ENCODE results near the gene JAG2. TPM values are rescaled to one million over a fixed set of nuclear protein-coding genes. Genes with fewer than 3 reads are reported as not detected.

JAG2 gene
- total RNA-seq, 3 donors from 2014 or later (not counting 1 experiment from before 2014, with no cell fraction given): 3.5 to 6.6 (median 6.1) TPM

DNA sequence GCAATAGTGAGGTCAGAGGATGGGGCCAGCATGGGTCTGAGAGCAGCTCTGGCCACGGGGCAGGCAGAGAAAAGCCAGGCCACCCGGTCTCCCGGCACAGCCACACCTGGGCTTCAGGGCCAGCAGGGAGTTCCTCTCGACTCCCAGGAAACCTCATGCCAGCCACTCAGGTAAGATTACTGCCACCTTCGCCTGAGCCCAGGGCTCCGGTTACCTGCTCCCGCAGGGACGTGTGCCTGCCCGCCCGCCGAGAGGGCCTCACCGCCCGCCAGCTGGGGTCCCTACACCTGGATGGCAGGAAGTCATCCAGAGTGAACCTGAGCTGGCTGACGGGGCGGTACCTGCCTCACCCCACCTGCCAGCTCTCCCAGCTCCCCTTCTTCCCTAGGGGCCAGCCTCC lies 7.3 kb downstream of the JAG2 start:
- Mint-ChIP-seq H3K36me3 (no peaks in the 10 kb centered on the region), H3K4me3 (no peak overlapping the region), H3K4me1 (peaks cover 0 to 7% of the 10 kb centered on the region in 2 donors), H3K27ac (no peak overlapping the region), H3K27me3 (ENCODE audit: low read depth in 2 of 2) (peaks cover 0 to 6% of the 10 kb centered on the region in 2 donors), H3K9me3 (no peaks in the 10 kb centered on the region)
- no peaks in the 10 kb centered on the region for H3K27me3 ChIP-seq (ENCODE audit: control insufficient read depth, insufficient read depth, low read length)
- H3K4me1 ChIP-seq (ENCODE audit: control insufficient read depth, insufficient read depth, low read length): no peaks in the 10 kb centered on the region
- ATAC-seq (no peak), DNase-seq (no peak)
- TF ChIP-seq, protein P1, sequence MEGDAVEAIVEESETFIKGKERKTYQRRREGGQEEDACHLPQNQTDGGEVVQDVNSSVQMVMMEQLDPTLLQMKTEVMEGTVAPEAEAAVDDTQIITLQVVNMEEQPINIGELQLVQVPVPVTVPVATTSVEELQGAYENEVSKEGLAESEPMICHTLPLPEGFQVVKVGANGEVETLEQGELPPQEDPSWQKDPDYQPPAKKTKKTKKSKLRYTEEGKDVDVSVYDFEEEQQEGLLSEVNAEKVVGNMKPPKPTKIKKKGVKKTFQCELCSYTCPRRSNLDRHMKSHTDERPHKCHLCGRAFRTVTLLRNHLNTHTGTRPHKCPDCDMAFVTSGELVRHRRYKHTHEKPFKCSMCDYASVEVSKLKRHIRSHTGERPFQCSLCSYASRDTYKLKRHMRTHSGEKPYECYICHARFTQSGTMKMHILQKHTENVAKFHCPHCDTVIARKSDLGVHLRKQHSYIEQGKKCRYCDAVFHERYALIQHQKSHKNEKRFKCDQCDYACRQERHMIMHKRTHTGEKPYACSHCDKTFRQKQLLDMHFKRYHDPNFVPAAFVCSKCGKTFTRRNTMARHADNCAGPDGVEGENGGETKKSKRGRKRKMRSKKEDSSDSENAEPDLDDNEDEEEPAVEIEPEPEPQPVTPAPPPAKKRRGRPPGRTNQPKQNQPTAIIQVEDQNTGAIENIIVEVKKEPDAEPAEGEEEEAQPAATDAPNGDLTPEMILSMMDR (IDR thresholded peaks at IDR 0.05): no peak
- no peaks in the 10 kb centered on the region for H3K9me3 ChIP-seq (ENCODE audit: control insufficient read depth, insufficient read depth, low read length)
- no peaks in the 10 kb centered on the region for H3K36me3 ChIP-seq (ENCODE audit: control insufficient read depth, insufficient read depth, low read length)
- no peak overlapping the region for H3K4me3 ChIP-seq (ENCODE audit: low read length)
- intact Hi-C loops (cut with micrococcal nuclease): no loop called here
- 77% methylated on average over 15 of the region's 15 CpGs for WGBS (ENCODE audit: insufficient coverage)
- no peak overlapping the region for H3K27ac ChIP-seq (ENCODE audit: low read length)

DNA sequence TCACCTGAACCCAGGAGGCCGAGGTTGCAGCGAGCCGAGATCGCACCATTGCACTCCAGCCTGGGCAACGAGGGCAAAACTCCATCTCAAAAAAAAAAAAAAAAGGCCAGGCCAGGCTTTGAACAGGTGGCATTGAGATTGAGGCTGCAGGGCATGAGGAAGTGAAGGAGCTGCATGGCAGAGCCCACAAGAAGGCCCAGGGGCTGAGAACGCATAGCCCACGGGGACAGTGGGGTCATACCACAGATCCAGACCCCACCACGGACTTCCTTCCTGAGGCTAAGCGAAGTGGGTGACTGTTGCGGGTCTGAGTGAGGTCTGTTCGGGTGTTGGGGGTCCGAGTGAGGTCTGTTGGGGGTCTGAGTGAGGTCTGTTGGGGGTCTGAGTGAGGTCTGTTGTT lies 7.8 kb downstream of the JAG2 start:
- Histone ChIP-seq H3K36me3 (ENCODE audit: control insufficient read depth, insufficient read depth, low read length) (no peaks in the 10 kb centered on the region), H3K4me3 (ENCODE audit: low read length) (no peak overlapping the region), H3K27me3 (ENCODE audit: control insufficient read depth, insufficient read depth, low read length) (no peaks in the 10 kb centered on the region), H3K9me3 (ENCODE audit: control insufficient read depth, insufficient read depth, low read length) (no peaks in the 10 kb centered on the region), H3K27ac (ENCODE audit: low read length) (no peak overlapping the region), H3K4me1 (ENCODE audit: control insufficient read depth, insufficient read depth, low read length) (no peaks in the 10 kb centered on the region)
- H3K4me1 Mint-ChIP-seq: peaks cover 0 to 7% of the 10 kb centered on the region in 2 donors
- 25% methylated on average over 12 of the region's 12 CpGs for WGBS (ENCODE audit: insufficient coverage)
- intact Hi-C loops (cut with micrococcal nuclease): no loop called here
- no peak overlapping the region for H3K4me3 Mint-ChIP-seq
- H3K9me3 Mint-ChIP-seq: no peaks in the 10 kb centered on the region
- no peak overlapping the region for H3K27ac Mint-ChIP-seq
- no peaks in the 10 kb centered on the region for H3K36me3 Mint-ChIP-seq
- no peak for ATAC-seq
- H3K27me3 Mint-ChIP-seq (ENCODE audit: low read depth in 2 of 2): peaks cover 0 to 5% of the 10 kb centered on the region in 2 donors
- TF ChIP-seq, protein P1 (IDR thresholded peaks at IDR 0.05): no peak
- no peak for DNase-seq

DNA sequence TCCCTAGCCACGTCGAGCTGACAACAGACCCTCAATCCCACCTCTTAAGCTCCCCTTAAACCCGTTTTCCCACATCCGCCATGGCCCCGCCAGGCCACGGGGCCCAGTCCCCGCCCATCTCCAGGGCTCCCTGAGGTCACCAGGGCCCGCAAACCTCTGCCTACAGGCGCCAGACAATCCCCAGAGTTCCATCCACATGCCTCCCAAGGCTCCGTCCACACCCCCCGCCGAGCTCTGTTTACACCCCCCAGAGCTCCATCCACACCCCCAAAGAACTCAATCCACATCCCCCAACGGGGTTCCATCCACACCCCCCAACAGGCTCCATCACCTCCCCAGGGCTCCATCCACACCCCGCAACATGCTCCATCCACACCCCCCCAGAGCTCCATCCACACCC lies 9.2 kb downstream of the JAG2 start:
- Mint-ChIP-seq H3K27ac (no peak overlapping the region), H3K4me1 (peaks cover 0 to 7% of the 10 kb centered on the region in 2 donors), H3K4me3 (no peak overlapping the region), H3K9me3 (no peaks in the 10 kb centered on the region), H3K27me3 (ENCODE audit: low read depth in 2 of 2) (no peaks in the 10 kb centered on the region), H3K36me3 (no peaks in the 10 kb centered on the region)
- TF ChIP-seq, protein P1 (IDR thresholded peaks at IDR 0.05): no peak
- Histone ChIP-seq H3K27ac (ENCODE audit: low read length) (no peak overlapping the region), H3K9me3 (ENCODE audit: control insufficient read depth, insufficient read depth, low read length) (no peaks in the 10 kb centered on the region), H3K4me1 (ENCODE audit: control insufficient read depth, insufficient read depth, low read length) (no peaks in the 10 kb centered on the region), H3K36me3 (ENCODE audit: control insufficient read depth, insufficient read depth, low read length) (no peaks in the 10 kb centered on the region), H3K4me3 (ENCODE audit: low read length) (no peak overlapping the region), H3K27me3 (ENCODE audit: control insufficient read depth, insufficient read depth, low read length) (no peaks in the 10 kb centered on the region)
- no peak for DNase-seq
- ATAC-seq: no peak
- intact Hi-C loops (cut with micrococcal nuclease): no loop called here
- 86% methylated on average over 12 of the region's 14 CpGs for WGBS (ENCODE audit: insufficient coverage)

DNA sequence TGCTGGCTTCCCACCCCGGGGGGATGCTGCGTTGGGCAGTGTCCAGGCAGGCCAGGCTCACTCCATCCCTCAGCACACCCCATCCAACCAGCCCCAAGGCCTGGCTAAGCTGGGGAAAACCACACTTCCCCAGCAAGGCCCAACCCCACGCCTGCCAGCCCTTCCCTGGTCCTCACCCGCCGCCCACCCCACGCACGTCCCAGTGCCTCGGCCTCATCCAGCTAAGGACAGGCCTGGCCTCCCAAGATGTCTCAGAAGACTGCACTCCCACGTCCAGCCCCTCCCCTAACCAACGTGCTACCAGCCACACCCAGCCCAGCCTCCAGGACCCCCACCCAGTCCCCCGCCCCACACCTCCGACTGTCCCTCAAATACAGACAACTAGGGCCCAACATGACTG lies 9.8 kb downstream of the JAG2 start:
- no peaks in the 10 kb centered on the region for H3K9me3 Mint-ChIP-seq
- no peak for ATAC-seq
- H3K4me1 ChIP-seq (ENCODE audit: control insufficient read depth, insufficient read depth, low read length): no peaks in the 10 kb centered on the region
- no peaks in the 10 kb centered on the region for H3K27me3 ChIP-seq (ENCODE audit: control insufficient read depth, insufficient read depth, low read length)
- H3K36me3 ChIP-seq (ENCODE audit: control insufficient read depth, insufficient read depth, low read length): no peaks in the 10 kb centered on the region
- no peaks in the 10 kb centered on the region for H3K36me3 Mint-ChIP-seq
- H3K4me3 ChIP-seq (ENCODE audit: low read length): no peak overlapping the region
- DNase-seq: no peak
- no peak overlapping the region for H3K4me3 Mint-ChIP-seq
- H3K27me3 Mint-ChIP-seq (ENCODE audit: low read depth in 2 of 2): no peaks in the 10 kb centered on the region
- H3K9me3 ChIP-seq (ENCODE audit: control insufficient read depth, insufficient read depth, low read length): no peaks in the 10 kb centered on the region
- peaks cover 0 to 7% of the 10 kb centered on the region in 2 donors for H3K4me1 Mint-ChIP-seq
- no peak overlapping the region for H3K27ac Mint-ChIP-seq
- 84% methylated on average over 12 of the region's 12 CpGs for WGBS (ENCODE audit: insufficient coverage)
- TF ChIP-seq, protein P1 (IDR thresholded peaks at IDR 0.05): no peak
- no peak overlapping the region for H3K27ac ChIP-seq (ENCODE audit: low read length)
- intact Hi-C loops (cut with micrococcal nuclease): no loop called here

All from natural killer cell (primary cell).